ENCODE measurements around the gene IFT25. TPM values are rescaled to one million over a fixed set of nuclear protein-coding genes. Genes with fewer than 3 reads are reported as not detected.

Gene IFT25
- total RNA-seq, 4 donors from 2014 or later, result 17.7 to 27.1 (median 21.3) TPM

GRCh38 chr1:53899206-53899628, 46.3 kb downstream of the IFT25 start:
- no peak overlapping the region for H3K4me3 ChIP-seq
- 0% methylated on average over 2 of the region's 2 CpGs for WGBS, 2 donors (ENCODE audit: low coverage in 1 of 2)

GRCh38 chr1:53896635-53897229, 48.8 kb downstream of the IFT25 start:
- no peaks in the 10 kb centered on the region for H3K9me3 ChIP-seq
- no peaks in the 10 kb centered on the region for H3K36me3 ChIP-seq
- H3K4me3 ChIP-seq, result no peak overlapping the region
- H3K27me3 ChIP-seq, result no peaks in the 10 kb centered on the region
- H3K27ac ChIP-seq, result peak overlapping the region; percentile 58 to 80 (median 70)
- no CpG with 5 or more reads among the region's 2 CpGs for WGBS, 2 donors (ENCODE audit: low coverage in 1 of 2)
- TF ChIP-seq EP300 (IDR thresholded peaks at IDR 0.05), result no peak
- TF ChIP-seq POLR2AphosphoS5 (IDR thresholded peaks at IDR 0.05), result peak; percentile 96
- ATAC-seq, result peak; percentile 80
- H3K4me1 ChIP-seq, result peaks cover 6 to 50% (median 17%) of the 10 kb centered on the region in 3 donors

More at GRCh38 chr1:53899206-53899628, 46.3 kb downstream of the IFT25 start:
- H3K27me3 ChIP-seq, result no peaks in the 10 kb centered on the region
- peak overlapping the region in 3 of 4 donors; percentile 61 to 80 (median 75) for H3K27ac ChIP-seq
- ATAC-seq, result no peak
- H3K9me3 ChIP-seq, result no peaks in the 10 kb centered on the region
- H3K4me1 ChIP-seq, result peaks cover 6 to 50% (median 17%) of the 10 kb centered on the region in 3 donors
- no peaks in the 10 kb centered on the region for H3K36me3 ChIP-seq
- TF ChIP-seq EP300 (IDR thresholded peaks at IDR 0.05), result no peak
- no peak for TF ChIP-seq CTCF (IDR thresholded peaks at IDR 0.05)
- no peak for TF ChIP-seq POLR2A (IDR thresholded peaks at IDR 0.05)
- peak; percentile 40 for TF ChIP-seq POLR2AphosphoS5 (IDR thresholded peaks at IDR 0.05)

- no peaks in the 10 kb centered on the region for H3K9me3 ChIP-seq
- no peaks in the 10 kb centered on the region for H3K36me3 ChIP-seq
- H3K27me3 ChIP-seq, result no peaks in the 10 kb centered on the region
- TF ChIP-seq CTCF (IDR thresholded peaks at IDR 0.05) (no peak), POLR2AphosphoS5 (IDR thresholded peaks at IDR 0.05) (no peak), POLR2A (IDR thresholded peaks at IDR 0.05) (no peak), EP300 (IDR thresholded peaks at IDR 0.05) (no peak)
- peaks cover 9 to 54% (median 17%) of the 10 kb centered on the region in 3 donors for H3K4me1 ChIP-seq
- no peak overlapping the region for H3K4me3 ChIP-seq
- H3K27ac ChIP-seq, result no peak overlapping the region
- ATAC-seq, result no peak
- 64 to 76% methylated on average over 2 to 6 of the region's 6 CpGs for WGBS, 2 donors (ENCODE audit: low coverage in 1 of 2)
These were observed 50.1 kb downstream of the IFT25 start for GRCh38 chr1:53895421-53895820.

GRCh38 chr1:53894644-53895043, 50.9 kb downstream of the IFT25 start:
- no peak overlapping the region for H3K27ac ChIP-seq
- H3K4me3 ChIP-seq, result no peak overlapping the region
- no peaks in the 10 kb centered on the region for H3K36me3 ChIP-seq
- no peak for TF ChIP-seq POLR2A (IDR thresholded peaks at IDR 0.05)
- TF ChIP-seq POLR2AphosphoS5 (IDR thresholded peaks at IDR 0.05), result no peak
- no peak for TF ChIP-seq CTCF (IDR thresholded peaks at IDR 0.05)
- TF ChIP-seq EP300 (IDR thresholded peaks at IDR 0.05), result no peak
- ATAC-seq, result no peak
- no peaks in the 10 kb centered on the region for H3K27me3 ChIP-seq
- peaks cover 11 to 51% (median 16%) of the 10 kb centered on the region in 3 donors for H3K4me1 ChIP-seq
- no peaks in the 10 kb centered on the region for H3K9me3 ChIP-seq
- WGBS, 2 donors (ENCODE audit: low coverage in 1 of 2), result 93 to 100% methylated on average over 1 to 5 of the region's 5 CpGs

- H3K36me3 ChIP-seq, result no peaks in the 10 kb centered on the region
- WGBS, 2 donors (ENCODE audit: low coverage in 1 of 2), result 78 to 84% methylated on average over 5 to 12 of the region's 14 CpGs
- peaks cover 11 to 48% (median 11%) of the 10 kb centered on the region in 3 donors for H3K4me1 ChIP-seq
- no peak within 1 kb of the TSS for H3K27ac ChIP-seq
- ATAC-seq, result no peak
- TF ChIP-seq EP300 (IDR thresholded peaks at IDR 0.05), result no peak
- no peaks in the 10 kb centered on the region for H3K27me3 ChIP-seq
- H3K9me3 ChIP-seq, result no peaks in the 10 kb centered on the region
- H3K4me3 ChIP-seq, result no peak within 1 kb of the TSS
These were observed 51.4 kb downstream of the IFT25 start, which contains the start of gene DIO1 for GRCh38 chr1:53893999-53894636. Gene DIO1 (plus strand): TSS chr1:53894187. CDS start chr1:53894211, 24 bp downstream.

Data from gastroesophageal sphincter (tissue), 4 donors.